ACC112 (cell line): ENCODE data around the gene SRPK2.
"Not testable (repeated sequence)": the region's sequence is repeated elsewhere in the genome, so short reads cannot be mapped to it uniquely, and the experiment has no call there.

Experiments
- H2AFZ ChIP-seq: fragments of 200-600 bp; sonication (generic); one replicate; pipeline ENCODE4 v1.6.0; 2017; ENCODE audit warnings: antibody characterized with exemption, low read length; ENCODE audit not compliant: unreplicated experiment
- H3K27ac ChIP-seq: fragments of 200-600 bp; sonication (generic); 2 replicates; pipeline ENCODE4 v1.5.1; 2014; ENCODE audit warnings: low read depth, mild to moderate bottlenecking, antibody characterized with exemption, low read length, moderate library complexity
- H3K27me3 ChIP-seq: fragments of 200-600 bp; sonication (generic); 2 replicates; pipeline ENCODE4 v1.6.1; 2014; ENCODE audit warnings: mild to moderate bottlenecking, antibody characterized with exemption, low read length, moderate library complexity, mixed read lengths; ENCODE audit not compliant: insufficient read depth
- H3K36me3 ChIP-seq: fragments of 200-600 bp; sonication (generic); 2 replicates; pipeline ENCODE4 v1.6.1; 2016; ENCODE audit warnings: mild to moderate bottlenecking, antibody characterized with exemption, low read length, moderate library complexity, mixed read lengths; ENCODE audit not compliant: insufficient read depth
- H3K4me1 ChIP-seq: fragments of 200-600 bp; sonication (generic); one replicate; pipeline ENCODE4 v1.6.1; 2016; ENCODE audit warnings: low read length, mixed read lengths; ENCODE audit not compliant: insufficient read depth, unreplicated experiment, control insufficient read depth
- H3K4me3 ChIP-seq: fragments of 200-600 bp; sonication (generic); 2 replicates; pipeline ENCODE4 v1.5.1; 2014; ENCODE audit warnings: mild to moderate bottlenecking, low read depth, low read length
- H3K79me2 ChIP-seq: fragments of 200-600 bp; sonication (generic); one replicate; pipeline ENCODE4 v1.6.0; 2016; ENCODE audit warnings: low read length; ENCODE audit not compliant: control insufficient read depth, unreplicated experiment, insufficient read depth

SRPK2 gene

DNA sequence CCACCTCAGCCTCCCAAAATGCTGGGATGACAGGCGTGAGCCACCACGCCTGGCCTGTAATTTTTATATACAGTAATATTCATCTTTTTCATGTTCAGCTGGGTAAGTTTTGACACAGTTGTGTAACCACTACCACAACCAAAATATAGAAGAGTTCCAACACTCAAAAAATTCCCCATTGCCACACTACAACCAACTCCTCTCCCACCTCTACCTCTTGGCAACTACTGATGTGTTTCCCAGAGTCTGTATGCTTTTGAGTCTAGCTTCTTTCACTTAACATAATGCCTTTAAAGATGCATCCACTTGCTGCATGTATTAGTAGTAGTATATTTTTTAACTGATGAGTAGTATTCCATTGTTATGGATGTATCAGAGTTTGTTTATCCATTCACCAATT lies 90.7 kb downstream of the SRPK2 start:
- no peaks in the 10 kb centered on the region for H3K27me3 ChIP-seq

DNA sequence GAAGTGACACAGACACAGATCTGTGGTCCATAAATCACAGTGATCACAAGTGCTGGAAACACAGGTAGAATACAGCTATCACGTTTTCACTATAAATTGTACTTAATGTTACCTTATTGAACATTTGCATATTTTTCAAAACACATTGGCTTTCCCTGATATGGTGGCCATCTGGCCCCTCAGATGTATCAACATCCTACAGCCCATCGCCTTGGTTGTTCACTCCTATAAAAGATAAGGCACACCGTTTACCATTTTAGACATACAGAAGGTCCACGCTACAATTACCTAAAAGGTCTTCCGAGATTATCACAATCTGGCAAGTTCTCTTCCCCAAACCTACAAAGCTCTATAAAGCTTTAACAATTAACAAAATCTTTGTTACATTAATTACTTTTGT lies 91.4 kb downstream of the SRPK2 start:
- no peak overlapping the region for H3K27ac ChIP-seq
- H3K4me1 ChIP-seq, result no peaks in the 10 kb centered on the region
- H3K36me3 ChIP-seq, result no peaks in the 10 kb centered on the region
- peaks cover 42% of the 10 kb centered on the region for H3K79me2 ChIP-seq
- no peak overlapping the region for H3K4me3 ChIP-seq
- no peaks in the 10 kb centered on the region for H3K27me3 ChIP-seq
- H2AFZ ChIP-seq, result no peak overlapping the region

More for the DNA sequence above, 90.7 kb downstream of the SRPK2 start:
- Histone ChIP-seq H3K36me3 (no peaks in the 10 kb centered on the region), H2AFZ (no peak overlapping the region), H3K27ac (no peak overlapping the region), H3K4me3 (no peak overlapping the region), H3K79me2 (peaks cover 42% of the 10 kb centered on the region), H3K4me1 (no peaks in the 10 kb centered on the region)

DNA sequence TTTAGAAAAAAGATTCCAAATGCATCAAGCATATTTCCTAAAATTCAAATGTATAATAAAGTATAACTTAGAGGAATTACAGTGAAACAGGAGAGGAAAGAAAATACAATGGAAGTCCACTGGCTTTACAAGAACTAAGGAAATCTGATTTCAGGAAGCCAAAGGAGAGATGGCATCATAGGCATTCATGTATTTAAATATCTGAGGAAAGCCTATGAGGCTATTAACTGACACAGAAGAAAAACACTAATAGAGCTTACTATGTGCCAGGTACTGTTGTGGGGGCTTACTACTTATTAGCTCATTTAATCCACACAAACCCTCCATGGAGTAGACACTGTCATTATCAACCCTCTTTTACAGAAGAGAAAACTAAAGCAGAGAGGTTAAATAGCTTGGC lies 92.2 kb downstream of the SRPK2 start:
- Histone ChIP-seq H3K4me3 (no peak overlapping the region), H3K27ac (no peak overlapping the region), H2AFZ (no peak overlapping the region), H3K36me3 (no peaks in the 10 kb centered on the region), H3K79me2 (peaks cover 42% of the 10 kb centered on the region), H3K27me3 (no peaks in the 10 kb centered on the region), H3K4me1 (no peaks in the 10 kb centered on the region)

DNA sequence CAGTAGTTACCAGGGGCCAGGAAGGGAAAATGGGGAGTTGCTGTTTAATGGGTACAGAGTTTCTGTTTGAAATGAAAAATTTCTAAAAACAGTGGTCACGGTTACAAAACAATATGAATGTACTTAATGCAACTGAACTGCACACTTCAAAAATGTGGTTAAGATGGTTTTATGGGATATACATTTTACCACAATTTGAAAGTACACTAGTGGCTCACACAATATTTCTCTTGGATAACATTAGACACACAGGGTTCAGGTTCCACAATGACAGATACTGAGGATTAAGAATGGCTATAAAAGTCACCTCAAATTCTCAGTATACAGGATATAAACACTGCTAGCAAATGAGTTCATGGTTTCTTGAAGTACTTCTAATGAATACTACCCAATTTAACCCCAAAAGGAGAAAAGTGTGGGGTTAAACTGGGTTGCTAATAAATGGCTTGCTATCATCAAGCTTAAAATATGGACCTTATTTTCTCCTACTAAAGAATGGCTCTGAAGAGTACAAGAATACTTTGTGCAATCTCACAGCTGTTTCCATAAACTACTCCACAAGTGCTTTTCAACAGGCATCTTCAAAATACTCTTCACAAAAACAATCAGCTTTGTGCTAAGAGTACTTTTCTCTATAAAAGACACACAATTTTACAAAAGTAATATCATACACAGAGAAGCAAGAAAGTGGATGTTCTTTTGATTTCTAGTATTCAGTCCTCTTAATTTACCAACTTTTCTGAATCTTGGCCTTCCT lies 92.9 kb downstream of the SRPK2 start:
- no peak overlapping the region for H3K4me3 ChIP-seq
- no peak overlapping the region for H2AFZ ChIP-seq
- H3K27ac ChIP-seq, result no peak overlapping the region
- no peaks in the 10 kb centered on the region for H3K4me1 ChIP-seq
- no peaks in the 10 kb centered on the region for H3K27me3 ChIP-seq
- peaks cover 39% of the 10 kb centered on the region for H3K79me2 ChIP-seq
- no peaks in the 10 kb centered on the region for H3K36me3 ChIP-seq

DNA sequence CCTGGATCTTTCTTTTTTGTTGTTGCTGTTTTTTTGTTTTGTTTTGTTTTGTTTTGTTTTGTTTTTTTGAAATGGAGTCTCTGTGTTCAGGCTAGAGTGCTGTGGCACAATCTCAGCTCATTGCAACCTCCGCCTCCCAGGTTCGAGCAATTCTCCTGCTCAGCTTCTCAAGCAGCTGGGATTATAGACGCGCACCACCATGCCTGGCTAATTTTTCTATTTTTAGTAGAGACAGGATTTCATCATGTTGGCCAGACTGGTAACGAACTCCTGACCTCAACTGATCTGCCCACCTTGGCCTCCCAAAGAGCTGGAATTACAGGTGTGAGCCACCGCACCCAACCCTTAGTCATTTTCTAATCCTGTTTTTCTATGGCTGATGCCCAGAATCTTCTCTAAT lies 94.2 kb downstream of the SRPK2 start:
- peaks cover 41% of the 10 kb centered on the region for H3K79me2 ChIP-seq
- not testable (repeated sequence) for H3K27me3 ChIP-seq, H3K4me3 ChIP-seq, H3K36me3 ChIP-seq, H2AFZ ChIP-seq, H3K4me1 ChIP-seq, H3K27ac ChIP-seq

DNA sequence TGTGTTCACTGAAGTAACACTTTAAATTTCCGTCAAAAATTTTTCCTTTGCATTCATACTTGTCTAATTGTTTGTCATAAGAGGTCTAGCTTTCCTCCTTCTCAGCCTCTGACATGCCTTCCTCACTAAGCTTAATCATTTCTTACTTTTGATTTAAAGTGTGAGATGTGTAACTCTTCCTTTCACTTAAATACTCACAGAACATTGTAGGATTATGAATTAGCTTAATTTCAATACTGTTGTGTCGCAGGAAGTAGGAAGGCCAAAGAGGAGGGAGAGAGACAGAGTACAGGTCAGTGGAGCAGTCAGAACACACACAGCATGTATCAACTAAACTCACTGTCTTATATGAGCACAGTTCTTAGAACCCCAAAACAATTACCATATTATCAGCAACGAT lies 99.0 kb downstream of the SRPK2 start:
- Histone ChIP-seq H3K27ac (no peak overlapping the region), H3K4me3 (no peak overlapping the region), H3K36me3 (no peaks in the 10 kb centered on the region), H3K79me2 (peaks cover 16% of the 10 kb centered on the region), H3K4me1 (no peaks in the 10 kb centered on the region), H2AFZ (no peak overlapping the region), H3K27me3 (no peaks in the 10 kb centered on the region)

DNA sequence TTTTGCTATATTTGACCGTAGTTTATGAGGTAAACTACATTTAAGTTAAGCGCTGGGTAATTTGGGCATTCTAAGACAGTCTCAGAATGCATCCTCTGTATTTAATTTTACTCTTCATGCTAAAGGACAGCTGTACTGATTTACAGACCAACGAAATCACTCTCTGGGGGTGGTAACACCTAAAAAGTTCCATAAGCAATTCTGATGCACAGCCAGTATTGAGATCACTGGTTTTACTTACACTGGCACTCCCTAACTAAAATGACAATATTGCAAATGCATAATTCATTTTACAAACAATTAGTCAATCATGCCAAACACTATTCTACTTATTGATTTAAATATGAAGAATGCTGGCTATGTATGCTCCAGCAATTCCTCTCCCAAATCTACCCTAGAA lies 102.3 kb downstream of the SRPK2 start:
- Histone ChIP-seq H3K79me2 (peaks cover 19% of the 10 kb centered on the region), H3K27me3 (no peaks in the 10 kb centered on the region), H3K4me1 (no peaks in the 10 kb centered on the region), H3K4me3 (no peak overlapping the region), H2AFZ (no peak overlapping the region), H3K27ac (no peak overlapping the region), H3K36me3 (no peaks in the 10 kb centered on the region)

DNA sequence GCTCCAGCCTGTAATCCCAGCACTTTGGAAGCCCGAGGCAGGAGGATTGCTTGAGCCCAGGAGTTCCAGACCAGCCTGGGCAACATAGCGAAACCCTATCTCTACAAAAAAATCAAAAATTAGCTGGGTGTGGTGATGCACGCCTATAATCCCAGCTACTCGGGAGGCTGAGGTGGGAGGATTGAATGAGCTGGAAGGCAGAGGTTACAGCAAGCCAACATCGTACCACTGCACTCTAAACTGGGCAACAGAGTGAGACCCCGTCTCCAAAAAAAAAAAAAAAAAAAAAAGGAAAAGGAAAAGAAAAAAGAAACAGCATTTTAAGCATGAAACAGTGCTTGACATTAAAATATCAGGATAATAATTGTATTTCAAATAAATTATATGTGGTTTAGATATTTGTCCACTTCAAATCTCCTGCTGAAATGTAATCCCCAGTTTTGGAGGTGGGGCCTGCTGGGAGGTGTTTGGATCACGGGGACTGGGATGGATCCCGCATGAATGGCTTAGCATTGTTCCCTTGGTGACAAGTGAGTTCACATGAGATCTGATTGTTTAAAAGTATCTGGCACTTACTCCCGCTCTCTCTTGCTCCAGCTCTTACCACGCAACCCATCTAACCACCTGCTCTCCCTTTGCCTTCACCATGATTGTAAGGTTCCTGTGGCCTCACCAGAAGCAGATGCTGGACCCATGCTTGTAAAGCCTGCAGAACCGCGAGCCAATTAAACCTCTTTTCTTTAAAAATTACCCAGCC lies 103.4 kb downstream of the SRPK2 start:
- no peak overlapping the region for H3K27ac ChIP-seq
- no peaks in the 10 kb centered on the region for H3K4me1 ChIP-seq
- H3K79me2 ChIP-seq, result peaks cover 22% of the 10 kb centered on the region
- no peaks in the 10 kb centered on the region for H3K27me3 ChIP-seq
- H2AFZ ChIP-seq, result no peak overlapping the region
- H3K4me3 ChIP-seq, result no peak overlapping the region
- no peaks in the 10 kb centered on the region for H3K36me3 ChIP-seq

DNA sequence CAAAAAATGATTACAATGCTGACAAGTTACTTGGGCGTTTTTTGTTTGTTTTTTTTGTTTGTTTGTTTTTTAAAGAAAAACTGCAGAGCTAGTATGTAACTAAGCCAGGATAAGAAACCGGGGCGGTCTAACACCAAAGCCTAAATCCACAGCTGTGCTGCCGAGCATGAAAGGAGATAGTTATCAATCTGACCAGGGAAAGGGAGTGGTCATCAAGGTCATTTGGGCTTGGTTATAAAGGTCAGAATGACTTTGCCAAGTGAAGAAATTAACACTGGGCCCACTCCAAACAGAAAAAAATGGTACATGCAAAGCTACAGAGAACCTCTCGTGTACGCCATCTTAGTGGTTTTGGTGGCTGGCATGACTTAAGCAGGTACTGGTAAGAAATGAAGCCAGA lies 104.7 kb downstream of the SRPK2 start:
- Histone ChIP-seq H3K4me3 (no peak overlapping the region), H3K79me2 (peaks cover 24% of the 10 kb centered on the region), H3K36me3 (no peaks in the 10 kb centered on the region), H3K4me1 (no peaks in the 10 kb centered on the region), H2AFZ (no peak overlapping the region), H3K27ac (no peak overlapping the region), H3K27me3 (no peaks in the 10 kb centered on the region)

DNA sequence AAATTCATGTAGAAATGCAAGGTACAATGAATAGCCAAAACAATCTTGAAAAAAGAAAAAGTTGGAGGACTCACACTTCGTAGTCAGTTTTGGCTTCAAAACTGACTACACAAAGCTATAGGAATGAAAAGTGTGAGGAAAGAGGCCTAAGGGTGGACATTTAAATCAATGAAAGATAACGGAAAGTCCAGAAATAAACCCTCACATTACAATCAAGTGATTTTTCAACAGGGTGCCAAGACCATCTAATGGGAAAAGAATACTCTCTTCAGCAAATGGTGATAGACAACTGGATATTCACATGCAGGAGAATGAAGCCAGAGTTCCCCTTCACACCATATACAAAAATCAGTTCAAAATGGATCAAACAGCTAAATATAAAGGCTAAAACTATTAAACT lies 106.8 kb downstream of the SRPK2 start:
- Histone ChIP-seq H3K4me3 (no peak overlapping the region), H3K4me1 (no peaks in the 10 kb centered on the region), H2AFZ (no peak overlapping the region), H3K79me2 (peaks cover 30% of the 10 kb centered on the region), H3K36me3 (no peaks in the 10 kb centered on the region), H3K27me3 (no peaks in the 10 kb centered on the region), H3K27ac (no peak overlapping the region)

DNA sequence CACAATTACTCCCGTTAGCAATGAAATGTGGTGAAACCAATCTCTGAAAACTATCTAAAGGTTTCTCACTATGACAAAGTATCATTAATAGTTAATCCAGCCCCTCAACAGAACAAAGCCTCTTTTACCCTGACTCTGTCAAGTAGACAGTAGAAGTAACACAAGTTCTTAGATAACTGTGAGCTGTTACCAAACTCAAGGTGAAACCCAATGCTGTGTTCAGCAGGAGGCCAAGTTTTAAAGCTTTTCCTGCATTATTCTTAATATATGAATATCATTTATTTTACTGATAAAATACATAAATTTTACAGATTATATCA lies 109.1 kb downstream of the SRPK2 start:
- no peak overlapping the region for H3K4me3 ChIP-seq
- H3K4me1 ChIP-seq, result no peaks in the 10 kb centered on the region
- peaks cover 48% of the 10 kb centered on the region for H3K79me2 ChIP-seq
- no peaks in the 10 kb centered on the region for H3K36me3 ChIP-seq
- H3K27ac ChIP-seq, result no peak overlapping the region
- H3K27me3 ChIP-seq, result no peaks in the 10 kb centered on the region
- no peak overlapping the region for H2AFZ ChIP-seq
